ENCODE data around the gene GRAMD1A. TPM values are rescaled to one million over a fixed set of nuclear protein-coding genes. Genes with fewer than 3 reads are reported as not detected.

The GRAMD1A gene
- total and polyA plus RNA-seq, 9 of the 15 experiments (the other 6 are each of a cell fraction or from before 2014, with no cell fraction given), result 1.4 to 63.8 (median 38.5) TPM

- TF ChIP-seq, protein P1, sequence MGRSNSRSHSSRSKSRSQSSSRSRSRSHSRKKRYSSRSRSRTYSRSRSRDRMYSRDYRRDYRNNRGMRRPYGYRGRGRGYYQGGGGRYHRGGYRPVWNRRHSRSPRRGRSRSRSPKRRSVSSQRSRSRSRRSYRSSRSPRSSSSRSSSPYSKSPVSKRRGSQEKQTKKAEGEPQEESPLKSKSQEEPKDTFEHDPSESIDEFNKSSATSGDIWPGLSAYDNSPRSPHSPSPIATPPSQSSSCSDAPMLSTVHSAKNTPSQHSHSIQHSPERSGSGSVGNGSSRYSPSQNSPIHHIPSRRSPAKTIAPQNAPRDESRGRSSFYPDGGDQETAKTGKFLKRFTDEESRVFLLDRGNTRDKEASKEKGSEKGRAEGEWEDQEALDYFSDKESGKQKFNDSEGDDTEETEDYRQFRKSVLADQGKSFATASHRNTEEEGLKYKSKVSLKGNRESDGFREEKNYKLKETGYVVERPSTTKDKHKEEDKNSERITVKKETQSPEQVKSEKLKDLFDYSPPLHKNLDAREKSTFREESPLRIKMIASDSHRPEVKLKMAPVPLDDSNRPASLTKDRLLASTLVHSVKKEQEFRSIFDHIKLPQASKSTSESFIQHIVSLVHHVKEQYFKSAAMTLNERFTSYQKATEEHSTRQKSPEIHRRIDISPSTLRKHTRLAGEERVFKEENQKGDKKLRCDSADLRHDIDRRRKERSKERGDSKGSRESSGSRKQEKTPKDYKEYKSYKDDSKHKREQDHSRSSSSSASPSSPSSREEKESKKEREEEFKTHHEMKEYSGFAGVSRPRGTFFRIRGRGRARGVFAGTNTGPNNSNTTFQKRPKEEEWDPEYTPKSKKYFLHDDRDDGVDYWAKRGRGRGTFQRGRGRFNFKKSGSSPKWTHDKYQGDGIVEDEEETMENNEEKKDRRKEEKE (IDR thresholded peaks at IDR 0.05; ENCODE audit: borderline replicate concordance in 1 of 2, control insufficient read depth in 1 of 2, low read depth in 2 of 2, low read length in 1 of 2), result peak in 1 of 2 experiments; percentile 24; a peak in 1 of 4 replicates
- TF ChIP-seq EP300 (IDR thresholded peaks at IDR 0.05; ENCODE audit: low read length) (no peak), FOXA3 (CRISPR knock-in tag; conservative IDR thresholded peaks at IDR 0.05 in 1 of 2, IDR thresholded peaks at IDR 0.05 in 1 of 2) (no peak), EGR1 (conservative IDR thresholded peaks at IDR 0.05) (peak; percentile 41; the same call in 1 of the 2 replicates), MIER1 (IDR thresholded peaks at IDR 0.05; ENCODE audit: low read depth) (no peak), LEF1 (IDR thresholded peaks at IDR 0.05) (no peak), ZNF263 (CRISPR knock-in tag; IDR thresholded peaks at IDR 0.05; ENCODE audit: borderline replicate concordance) (peak; percentile 46; the same call in 1 of the 2 replicates), ZNF77 (CRISPR knock-in tag; IDR thresholded peaks at IDR 0.05) (no peak), ASH1L (IDR thresholded peaks at IDR 0.05; ENCODE audit: borderline replicate concordance, low read depth, partially characterized antibody) (no peak), TSC22D4 (tag; IDR thresholded peaks at IDR 0.05) (no peak), ZNF431 (CRISPR knock-in tag; IDR thresholded peaks at IDR 0.05) (no peak), CEBPZ (IDR thresholded peaks at IDR 0.05; ENCODE audit: borderline replicate concordance, low read depth, low read length) (no peak), ZNF551 (CRISPR knock-in tag; IDR thresholded peaks at IDR 0.05) (no peak), NEUROD1 (IDR thresholded peaks at IDR 0.05; ENCODE audit: borderline replicate concordance, low read depth, low read length, partially characterized antibody) (no peak), CHD1 (IDR thresholded peaks at IDR 0.05; ENCODE audit: low read length) (no peak), ZNF311 (CRISPR knock-in tag; IDR thresholded peaks at IDR 0.05) (no peak), SRF (CRISPR knock-in tag; IDR thresholded peaks at IDR 0.05) (no peak), PPARD (CRISPR knock-in tag; IDR thresholded peaks at IDR 0.05) (no peak), SP2 (IDR thresholded peaks at IDR 0.05; ENCODE audit: extremely low read depth, low read depth, low read length, poor library complexity, severe bottlenecking) (no peak), ZNF507 (tag; conservative IDR thresholded peaks at IDR 0.05) (no peak), CSDE1 (IDR thresholded peaks at IDR 0.05) (no peak)
Measured at GRCh38 chr19:35030257-35031071, 30.3 kb downstream of the GRAMD1A start, which contains the start of gene SCN1B (continued).
